K562 (cell line): ENCODE results near the gene DPM2. TPM values are rescaled to one million over a fixed set of nuclear protein-coding genes. Genes with fewer than 3 reads are reported as not detected.

Source experiments
- BRD9 ChIP-seq: fragments of 450-650 bp; IDR thresholded peaks from 2 replicates; pipeline ENCODE4 v1.6.1; 2018; ENCODE audit warnings: low read depth; ENCODE audit not compliant: partially characterized antibody
- DMBX1 ChIP-seq: fragments of 250-450 bp; sonication (Bioruptor Pico); IDR thresholded peaks from 2 replicates; pipeline ENCODE4 v1.8.0; 2022; ENCODE audit warnings: inconsistent platforms, mild to moderate bottlenecking, moderate library complexity, borderline replicate concordance
- MEF2D ChIP-seq: conservative IDR thresholded peaks from 2 replicates; pipeline ENCODE4 v1.6.1; 2016; ENCODE audit warnings: low read depth, missing genetic modification characterization, missing compliant biosample characterization
- NR2C2 ChIP-seq, 2 experiments: fragments of 200-800 bp in 1 of 2; sonication (Bioruptor generic) in 1 of 2; sonication (generic) in 1 of 2; formaldehyde crosslinking in 1 of 2; IDR thresholded peaks; 2 replicates each; pipeline versions ENCODE4 v1.6.1 to v1.8.0; 2016 to 2022; ENCODE audit warnings: mild to moderate bottlenecking in 1 of 2, missing compliant biosample characterization in 1 of 2, missing genetic modification characterization in 1 of 2, missing genetic modification reagents in 1 of 2
- PHF21A ChIP-seq: fragments of 450-650 bp; IDR thresholded peaks from 2 replicates; pipeline ENCODE4 v1.6.1; 2017; ENCODE audit warnings: low read depth, borderline replicate concordance
- PKNOX1 ChIP-seq: fragments of 450-650 bp; IDR thresholded peaks from 2 replicates; pipeline ENCODE4 v1.6.1; 2016
- POLR2G ChIP-seq: fragments of 200-400 bp; formaldehyde crosslinking; IDR thresholded peaks from 2 replicates; pipeline ENCODE4 v1.6.1; 2017; ENCODE audit warnings: low read depth, mild to moderate bottlenecking, antibody characterized with exemption, low read length, moderate library complexity
- SMARCA4 ChIP-seq: fragments of 450-650 bp; IDR thresholded peaks from 2 replicates; pipeline ENCODE4 v1.6.1; 2016
- SMARCA5 ChIP-seq: fragments of 450-650 bp; IDR thresholded peaks from 2 replicates; pipeline ENCODE4 v1.6.1; 2016
- SP1 ChIP-seq: sonication (generic); formaldehyde crosslinking; IDR thresholded peaks from 2 replicates; pipeline ENCODE4 v1.8.1; 2022; ENCODE audit warnings: mild to moderate bottlenecking, missing genetic modification reagents
- SREBF2 ChIP-seq: sonication (generic); formaldehyde crosslinking; IDR thresholded peaks from 2 replicates; pipeline ENCODE4 v1.4.0; 2020; ENCODE audit warnings: mild to moderate bottlenecking, missing genetic modification reagents
- SRF ChIP-seq, 2 experiments: fragments of 250-450, 450-650 bp in 1 of 2; sonication (Bioruptor Pico) in 1 of 2; sonication (generic) in 1 of 2; formaldehyde crosslinking; IDR thresholded peaks; 2 replicates each; pipeline versions ENCODE4 v1.5.0 to v1.5.1; 2020 to 2022; ENCODE audit warnings: mild to moderate bottlenecking in 1 of 2, missing genetic modification reagents in 1 of 2
- TCF15 ChIP-seq: fragments of 250-450 bp; sonication (Bioruptor Pico); IDR thresholded peaks from 2 replicates; pipeline ENCODE4 v1.8.0; 2022; ENCODE audit warnings: moderate library complexity, mild to moderate bottlenecking, inconsistent platforms
- TSC22D4 ChIP-seq: fragments of 450-650 bp; IDR thresholded peaks from 2 replicates; pipeline ENCODE4 v1.6.1; 2016; ENCODE audit warnings: missing genetic modification characterization, missing biosample characterization, control low read depth
- ZHX1 ChIP-seq: fragments of 150-350 bp; conservative IDR thresholded peaks from 2 replicates; pipeline ENCODE4 v1.6.1; 2014; ENCODE audit warnings: low read length
- ZNF398 ChIP-seq: fragments of 250-450 bp; sonication (Bioruptor Pico); IDR thresholded peaks from 2 replicates; pipeline ENCODE4 v1.8.0; 2021; ENCODE audit warnings: moderate library complexity, mild to moderate bottlenecking, inconsistent platforms
- ZNF41 ChIP-seq: fragments of 250-450 bp; sonication (Bioruptor Pico); conservative IDR thresholded peaks from 2 replicates; pipeline ENCODE4 v1.4.0; 2020; ENCODE audit warnings: mild to moderate bottlenecking
- ZNF717 ChIP-seq: fragments of 250-450 bp; sonication (Bioruptor Pico); IDR thresholded peaks from 2 replicates; pipeline ENCODE4 v1.5.0; 2021
- polyA plus RNA-seq, 8 experiments: library from polyadenylated mRNA; depleted of rRNA in 4 of 8; stranded (reverse) in 5 of 8; unstranded in 3 of 8; fragments of >200 nt; fragmentation: Nextera tagmentation in 2 of 8; fragmentation: Illumina TruSeq in 1 of 8; extraction: Ambion mirVana in 2 of 8; extraction: Trizol in 1 of 8; gene quantifications; 2 replicates each; pipeline versions ENCODE4 v1.2.1 to v1.2.3, GENCODE V29; 2011 to 2014; ENCODE audit warnings: inconsistent platforms in 1 of 8, missing spikeins in 1 of 8
- total RNA-seq, 7 experiments: library from RNA; depleted of rRNA in 6 of 7; stranded (reverse); fragments of >200 nt in 6 of 7; fragmentation: Illumina TruSeq in 2 of 7; extraction: Trizol in 2 of 7; gene quantifications; 2 replicates each; pipeline versions ENCODE4 v1.2.1 to v1.2.3, GENCODE V29; 2011 to 2021; ENCODE audit warnings: low replicate concordance in 1 of 7

DPM2 gene
- total and polyA plus RNA-seq, 9 of the 15 experiments (the other 6 are each of a cell fraction or from before 2014, with no cell fraction given) = 43.5 to 126 (median 71.1) TPM

- no peak for TF ChIP-seq ZHX1
- TF ChIP-seq ZNF717 (CRISPR knock-in tag) = no peak
- TF ChIP-seq MEF2D (tag) = no peak
- TF ChIP-seq NR2C2 (CRISPR knock-in tag; IDR thresholded peaks at IDR 0.05) = no peak
- TF ChIP-seq NR2C2 (tag; IDR thresholded peaks at IDR 0.05) = no peak
- TF ChIP-seq SRF (CRISPR knock-in tag; IDR thresholded peaks at IDR 0.05) = no peak
- no peak for TF ChIP-seq ZNF41 (CRISPR knock-in tag)
- no peak for TF ChIP-seq POLR2G
- no peak for TF ChIP-seq TCF15
- TF ChIP-seq SP1 (CRISPR knock-in tag) = no peak
- no peak for TF ChIP-seq PKNOX1
- TF ChIP-seq SMARCA5 = peak; percentile 91
- TF ChIP-seq PHF21A = no peak
- no peak for TF ChIP-seq BRD9
- TF ChIP-seq TSC22D4 (tag) = no peak
- no peak for TF ChIP-seq SMARCA4
- TF ChIP-seq DMBX1 (CRISPR knock-in tag) = no peak
- TF ChIP-seq SREBF2 (CRISPR knock-in tag) = no peak
- TF ChIP-seq ZNF398 (CRISPR knock-in tag) = no peak
These were observed 51.2 kb downstream of the DPM2 start (continued) for GRCh38 chr9:127886401-127886972.
